GM18526 (cell line): ENCODE measurements around the gene DVL2.

ENCODE experiments used
- POLR2A ChIP-seq: IDR thresholded peaks from 3 replicates; pipeline ENCODE4 v1.6.1; 2011; ENCODE audit not compliant: insufficient read length; ENCODE audit errors: extremely low read depth

Gene DVL2

GRCh38 chr17:7248796-7249195, 14.5 kb upstream of the DVL2 start:
- TF ChIP-seq POLR2A, result no peak

- TF ChIP-seq POLR2A, result no peak
Measured at GRCh38 chr17:7246779-7247178, 12.5 kb upstream of the DVL2 start.

DNA sequence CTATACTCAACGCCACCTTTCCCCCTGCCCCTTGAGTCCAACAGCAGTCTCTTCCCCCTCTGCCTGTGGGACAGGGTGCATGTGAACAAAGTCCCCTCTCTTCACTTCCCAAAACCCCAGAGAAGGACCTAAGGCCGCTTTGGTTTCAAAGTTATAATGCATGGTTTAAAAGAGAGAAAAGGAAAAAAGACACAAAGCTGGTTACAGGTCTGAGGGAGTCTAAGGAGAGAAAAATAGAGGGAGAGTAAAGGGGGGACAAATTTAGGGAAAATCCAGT, 9.1 kb upstream of the DVL2 start:
- TF ChIP-seq POLR2A, result no peak

DNA sequence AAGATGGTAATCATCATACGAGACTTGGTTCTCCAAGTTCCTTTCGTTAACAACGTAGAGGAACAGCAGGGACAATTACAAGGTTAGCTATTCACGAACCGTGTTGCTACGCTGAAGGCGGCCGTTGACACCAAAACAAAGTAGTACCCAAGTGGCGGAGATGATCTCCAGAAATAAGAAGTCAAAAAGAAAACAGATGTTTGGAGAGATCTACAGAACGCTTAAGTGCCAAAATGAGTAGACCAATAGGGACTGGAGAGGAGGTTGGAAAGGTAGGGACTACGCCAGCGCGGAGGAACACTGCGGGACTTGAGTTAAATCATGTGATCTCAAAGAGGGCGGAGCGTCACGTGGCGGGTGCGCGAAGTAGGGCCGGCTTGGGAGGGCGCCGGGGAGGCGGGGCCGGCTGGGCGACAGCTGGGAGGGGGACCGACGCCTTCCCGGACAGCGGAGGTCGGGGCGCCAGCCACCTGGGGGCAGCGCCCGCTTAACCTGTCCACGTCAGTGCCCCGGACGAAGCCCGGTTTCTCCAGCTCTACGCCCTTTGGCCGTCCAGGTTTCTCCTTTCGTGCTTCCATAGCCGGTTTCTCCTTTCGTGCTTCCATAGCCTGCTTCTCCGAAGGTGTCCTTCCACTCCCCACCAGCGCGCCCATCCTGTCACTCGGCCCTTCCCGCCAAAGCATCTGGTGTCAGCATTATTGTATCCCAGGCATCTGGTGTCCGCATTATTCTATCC, 8.6 kb upstream of the DVL2 start:
- TF ChIP-seq POLR2A, result peak; percentile 45

GRCh38 chr17:7241783-7242716, 7.7 kb upstream of the DVL2 start, which contains the start of gene GABARAP:
GABARAP (minus strand) TSS chr17:7242449; CDS start chr17:7242330, 119 bp downstream.
- peak; percentile 56 for TF ChIP-seq POLR2A

DNA sequence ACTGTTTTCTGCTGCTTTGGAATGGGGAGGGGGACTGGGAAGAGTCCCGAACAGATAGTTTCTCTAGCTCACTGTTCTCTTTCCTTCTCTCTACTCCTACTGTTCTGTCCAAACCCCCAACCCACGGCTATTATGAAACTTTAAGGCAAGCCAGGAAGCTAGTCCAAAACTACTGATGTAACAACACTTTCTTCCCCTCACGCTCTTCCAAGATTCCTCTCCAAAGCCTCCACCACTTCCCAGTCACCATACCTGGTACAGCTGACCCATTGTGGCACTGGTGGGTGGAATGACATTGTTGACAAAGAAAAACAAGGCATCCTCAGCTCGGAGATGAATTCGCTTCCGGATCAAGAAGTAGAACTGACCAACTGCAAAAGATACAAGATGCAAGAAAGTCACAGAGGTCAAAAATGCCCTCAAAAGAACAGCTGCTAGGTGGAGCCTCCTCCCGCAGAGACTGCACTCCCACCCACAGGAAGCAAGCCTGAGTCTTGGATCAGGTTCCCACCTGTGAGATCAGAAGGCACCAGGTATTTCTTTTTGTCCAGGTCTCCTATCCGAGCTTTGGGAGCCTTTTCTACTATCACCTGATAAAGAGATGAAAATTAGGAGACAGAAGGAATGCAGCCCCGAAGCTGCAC, 6.9 kb upstream of the DVL2 start:
- no peak for TF ChIP-seq POLR2A

GRCh38 chr17:7240375-7240774, 6.1 kb upstream of the DVL2 start:
- TF ChIP-seq POLR2A, result no peak

DNA sequence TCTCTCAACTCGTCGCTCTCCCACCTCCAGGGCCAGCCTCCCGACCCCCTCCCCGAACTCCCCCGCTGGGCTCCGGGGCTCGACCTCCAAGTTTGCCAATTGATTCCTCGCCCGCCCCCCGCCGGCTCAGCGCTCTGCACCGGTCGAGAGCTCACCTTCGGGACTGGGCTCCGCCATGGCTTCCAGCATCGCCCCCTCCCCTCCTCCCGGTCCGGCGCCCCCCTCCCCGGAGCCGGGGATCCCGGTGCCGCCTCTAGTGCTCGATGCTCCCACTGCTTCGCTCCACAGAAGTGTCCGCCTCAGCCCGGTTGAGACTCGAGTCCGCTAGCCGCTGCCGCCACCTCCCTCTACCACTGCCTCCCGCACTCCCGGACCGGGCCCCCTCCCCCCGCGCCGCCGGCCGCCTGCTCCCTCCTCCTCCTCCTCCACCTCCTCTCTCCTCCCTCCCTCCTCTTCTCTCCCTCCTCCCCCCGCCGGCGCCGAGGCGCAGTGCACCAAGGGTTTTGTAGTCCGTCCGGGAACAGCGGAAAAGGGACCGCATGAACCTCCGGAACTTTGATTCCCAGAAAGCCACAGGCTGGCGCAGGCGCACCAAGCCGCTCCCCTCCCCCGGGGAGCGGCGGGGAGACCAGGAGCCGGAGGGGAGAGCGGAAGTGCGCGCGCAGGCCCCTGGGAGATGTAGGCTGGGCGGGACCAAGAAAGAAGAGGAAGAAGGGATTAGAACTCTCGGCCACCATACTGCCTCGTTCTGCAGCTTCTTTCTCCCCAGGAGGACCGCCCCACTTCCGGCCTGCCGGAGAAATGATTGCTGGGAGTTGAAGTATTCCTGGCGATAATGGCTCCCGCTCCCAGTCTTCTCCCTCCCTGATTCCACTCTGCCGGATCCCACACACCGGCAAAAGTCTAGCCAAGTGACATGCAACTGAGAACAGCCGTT, 5.0 kb upstream of the DVL2 start, which contains the start of gene PHF23:
Gene PHF23 (minus strand): TSS at position 367 of the 937 bp plus-strand sequence. CDS start 178 bp downstream, at position 189.
- peak; percentile 32 for TF ChIP-seq POLR2A

GRCh38 chr17:7238420-7239090, 4.2 kb upstream of the DVL2 start:
- TF ChIP-seq POLR2A, result no peak

DNA sequence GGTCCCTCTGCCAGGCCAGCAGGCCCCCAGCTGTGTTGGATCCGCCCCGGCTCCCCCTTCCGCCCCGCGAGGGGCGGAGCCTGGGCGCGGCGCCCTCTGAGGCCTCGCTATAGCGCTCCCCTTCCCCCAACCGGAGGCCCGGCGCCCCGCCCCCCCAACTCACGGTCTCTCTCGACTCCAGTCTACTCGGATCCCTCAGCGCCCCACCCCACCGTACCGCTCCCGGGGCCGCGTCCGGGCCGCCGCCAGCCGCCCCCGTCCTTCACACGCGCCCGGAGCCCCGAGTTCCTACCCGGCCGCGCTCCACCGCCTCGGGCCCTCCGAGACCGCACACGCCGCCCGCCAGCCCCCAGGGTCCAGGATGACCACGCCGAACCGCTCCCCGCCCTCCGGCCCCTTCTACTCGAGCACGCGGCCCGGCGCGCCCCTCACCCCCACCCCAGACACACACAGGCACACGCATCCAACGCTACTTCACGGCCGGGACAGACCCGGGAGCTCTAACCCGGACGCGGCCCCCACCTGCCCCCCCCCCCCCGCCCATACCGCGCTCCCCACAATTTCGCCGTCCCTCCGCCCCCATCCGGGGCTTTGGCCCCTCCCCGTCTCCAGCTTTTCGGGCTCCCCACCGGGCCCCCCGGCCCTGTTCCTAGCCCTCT, 3.6 kb upstream of the DVL2 start:
- peak; percentile 39 for TF ChIP-seq POLR2A

- TF ChIP-seq POLR2A, result no peak
Measured at GRCh38 chr17:7237266-7237760, 3.0 kb upstream of the DVL2 start.

- no peak for TF ChIP-seq POLR2A
Measured at GRCh38 chr17:7236808-7237207, 2.5 kb upstream of the DVL2 start.

- no peak for TF ChIP-seq POLR2A
Measured at GRCh38 chr17:7235693-7236665, 1.7 kb upstream of the DVL2 start.

DNA sequence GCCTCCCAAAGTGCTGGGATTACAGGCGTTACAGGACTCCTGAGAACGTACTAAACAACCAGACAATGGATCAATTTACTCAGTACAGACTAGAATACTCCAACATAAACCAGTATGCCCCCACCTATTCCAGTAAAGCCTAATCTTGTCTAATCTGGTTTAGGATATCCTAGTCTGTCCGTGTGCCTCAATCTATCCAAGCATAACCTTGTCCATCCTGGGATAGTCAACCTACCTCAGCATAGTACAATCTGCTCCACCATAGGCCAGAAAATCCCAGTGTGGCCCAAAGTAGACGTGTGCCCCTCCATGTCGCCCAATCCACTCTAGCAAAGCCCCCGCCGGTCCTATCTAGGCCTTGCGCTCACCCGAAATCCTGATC, 625 bp downstream of the DVL2 start:
- no peak for TF ChIP-seq POLR2A
